DOHH2 (cell line): ENCODE results near the gene CIAO1.

ENCODE experiments used
- H3F3A ChIP-seq: fragments of 200-600 bp; sonication (generic), shearing (Covaris generic); 2 replicates; pipeline ENCODE4 v1.6.0; 2016; ENCODE audit warnings: antibody characterized with exemption, mild to moderate bottlenecking; ENCODE audit not compliant: control insufficient read depth, insufficient read depth
- H3K27ac ChIP-seq: fragments of 200-600 bp; sonication (generic); 2 replicates; pipeline ENCODE4 v1.5.1; 2014; ENCODE audit warnings: low read depth, mild to moderate bottlenecking, low read length, moderate library complexity
- H3K27me3 ChIP-seq: fragments of 200-600 bp; sonication (generic); 2 replicates; pipeline ENCODE4 v1.6.1; 2014; ENCODE audit warnings: mild to moderate bottlenecking, low read length, mixed read lengths; ENCODE audit not compliant: control insufficient read depth
- H3K36me3 ChIP-seq: fragments of 200-600 bp; sonication (generic); 2 replicates; pipeline ENCODE4 v1.6.1; 2014; ENCODE audit warnings: mild to moderate bottlenecking, low read length, moderate library complexity, mixed read lengths; ENCODE audit not compliant: control insufficient read depth
- H3K4me1 ChIP-seq: fragments of 200-600 bp; sonication (generic); 2 replicates; pipeline ENCODE4 v1.6.1; 2014; ENCODE audit warnings: mild to moderate bottlenecking, low read length, mixed read lengths; ENCODE audit not compliant: control insufficient read depth
- H3K4me2 ChIP-seq: fragments of 200-600 bp; sonication (generic); 2 replicates; pipeline ENCODE4 v1.6.0; 2014; ENCODE audit warnings: mild to moderate bottlenecking, low read length, moderate library complexity
- H3K4me3 ChIP-seq: fragments of 200-600 bp; sonication (generic); 2 replicates; pipeline ENCODE4 v1.5.1; 2014; ENCODE audit warnings: mild to moderate bottlenecking, low read length, mixed read lengths
- H3K79me2 ChIP-seq: fragments of 200-600 bp; sonication (generic); 2 replicates; pipeline ENCODE4 v1.6.1; 2014; ENCODE audit warnings: mild to moderate bottlenecking, low read length, mixed read lengths; ENCODE audit not compliant: control insufficient read depth
- H3K9me2 ChIP-seq: fragments of 200-600 bp; sonication (generic); replicated peaks from 2 replicates; pipeline ENCODE4 v1.6.1; 2014; ENCODE audit warnings: mild to moderate bottlenecking, low read length, mixed read lengths; ENCODE audit not compliant: control insufficient read depth
- H3K9me3 ChIP-seq: fragments of 200-600 bp; sonication (generic); 2 replicates; pipeline ENCODE4 v1.6.1; 2014; ENCODE audit warnings: antibody characterized with exemption, low read length, mixed read lengths; ENCODE audit not compliant: control insufficient read depth, insufficient read depth
- H4K20me1 ChIP-seq: fragments of 200-600 bp; sonication (generic); 2 replicates; pipeline ENCODE4 v1.6.0; 2014; ENCODE audit warnings: low read depth, mild to moderate bottlenecking, antibody characterized with exemption, low read length, moderate library complexity; ENCODE audit not compliant: control insufficient read depth, insufficient read depth
- EZH2phosphoT487 ChIP-seq: fragments of 200-600 bp; sonication (generic); IDR thresholded peaks from 2 replicates; pipeline ENCODE4 v1.6.1; 2017; ENCODE audit warnings: borderline replicate concordance, mild to moderate bottlenecking, antibody characterized with exemption, low read length, moderate library complexity, mixed read lengths
- TF ChIP-seq, protein P1 (sequence below): fragments of 200-600 bp; sonication (generic); IDR thresholded peaks from one replicate; pipeline ENCODE4 v1.5.1; 2014; ENCODE audit warnings: antibody characterized with exemption, mild to moderate bottlenecking, low read depth, low read length; ENCODE audit not compliant: poor library complexity, severe bottlenecking

CIAO1 gene

DNA sequence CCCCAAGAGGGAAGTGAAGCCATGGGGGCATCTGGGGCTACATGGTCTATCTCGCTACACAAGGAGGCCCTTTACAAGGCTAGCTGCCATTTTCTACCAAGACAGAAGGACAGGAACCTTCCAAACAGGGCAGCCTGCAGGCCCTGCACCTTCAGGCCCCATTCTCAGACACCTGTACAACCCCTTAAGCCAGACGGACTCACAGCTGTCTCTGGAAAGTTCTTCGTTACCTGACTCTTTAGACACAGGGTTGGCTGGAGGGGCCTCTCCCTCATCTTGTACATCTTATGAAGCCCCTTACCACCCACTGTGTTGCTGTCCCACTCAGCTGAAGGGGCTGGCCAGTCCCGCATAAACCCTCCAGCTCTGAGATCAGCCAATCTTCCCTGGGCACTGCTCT, 17.4 kb upstream of the CIAO1 start:
- Histone ChIP-seq H3K27ac (no peak overlapping the region), H3K4me2 (no peak overlapping the region), H3K36me3 (peaks cover 29% of the 10 kb centered on the region), H3K79me2 (no peaks in the 10 kb centered on the region), H4K20me1 (no peaks in the 10 kb centered on the region), H3K27me3 (no peaks in the 10 kb centered on the region), H3K9me3 (no peaks in the 10 kb centered on the region), H3K4me3 (no peak overlapping the region), H3K4me1 (peaks cover 24% of the 10 kb centered on the region), H3K9me2 (no peaks in the 10 kb centered on the region), H3F3A (no peaks in the 10 kb centered on the region)
- TF ChIP-seq, protein P1, sequence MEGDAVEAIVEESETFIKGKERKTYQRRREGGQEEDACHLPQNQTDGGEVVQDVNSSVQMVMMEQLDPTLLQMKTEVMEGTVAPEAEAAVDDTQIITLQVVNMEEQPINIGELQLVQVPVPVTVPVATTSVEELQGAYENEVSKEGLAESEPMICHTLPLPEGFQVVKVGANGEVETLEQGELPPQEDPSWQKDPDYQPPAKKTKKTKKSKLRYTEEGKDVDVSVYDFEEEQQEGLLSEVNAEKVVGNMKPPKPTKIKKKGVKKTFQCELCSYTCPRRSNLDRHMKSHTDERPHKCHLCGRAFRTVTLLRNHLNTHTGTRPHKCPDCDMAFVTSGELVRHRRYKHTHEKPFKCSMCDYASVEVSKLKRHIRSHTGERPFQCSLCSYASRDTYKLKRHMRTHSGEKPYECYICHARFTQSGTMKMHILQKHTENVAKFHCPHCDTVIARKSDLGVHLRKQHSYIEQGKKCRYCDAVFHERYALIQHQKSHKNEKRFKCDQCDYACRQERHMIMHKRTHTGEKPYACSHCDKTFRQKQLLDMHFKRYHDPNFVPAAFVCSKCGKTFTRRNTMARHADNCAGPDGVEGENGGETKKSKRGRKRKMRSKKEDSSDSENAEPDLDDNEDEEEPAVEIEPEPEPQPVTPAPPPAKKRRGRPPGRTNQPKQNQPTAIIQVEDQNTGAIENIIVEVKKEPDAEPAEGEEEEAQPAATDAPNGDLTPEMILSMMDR, result no peak
- TF ChIP-seq EZH2phosphoT487, result no peak

- Histone ChIP-seq H4K20me1 (no peaks in the 10 kb centered on the region), H3K4me1 (peaks cover 20% of the 10 kb centered on the region), H3K9me2 (no peaks in the 10 kb centered on the region), H3K4me2 (no peak overlapping the region), H3K4me3 (no peak overlapping the region), H3K9me3 (no peaks in the 10 kb centered on the region), H3K27me3 (no peaks in the 10 kb centered on the region), H3K79me2 (no peaks in the 10 kb centered on the region), H3K27ac (no peak overlapping the region), H3K36me3 (peaks cover 39% of the 10 kb centered on the region), H3F3A (no peaks in the 10 kb centered on the region)
- TF ChIP-seq, protein P1, result no peak
- no peak for TF ChIP-seq EZH2phosphoT487
Observed at GRCh38 chr2:96249654-96250053, 16.4 kb upstream of the CIAO1 start.

GRCh38 chr2:96250188-96250587, 15.8 kb upstream of the CIAO1 start:
- no peak for TF ChIP-seq EZH2phosphoT487
- TF ChIP-seq, protein P1, result no peak
- no peaks in the 10 kb centered on the region for H3K27me3 ChIP-seq

More at GRCh38 chr2:96250188-96250587, 15.8 kb upstream of the CIAO1 start:
- Histone ChIP-seq H3K36me3 (peaks cover 44% of the 10 kb centered on the region), H4K20me1 (no peaks in the 10 kb centered on the region), H3K4me2 (no peak overlapping the region), H3K4me3 (no peak overlapping the region), H3F3A (no peaks in the 10 kb centered on the region), H3K79me2 (no peaks in the 10 kb centered on the region), H3K4me1 (peaks cover 15% of the 10 kb centered on the region), H3K9me3 (no peaks in the 10 kb centered on the region), H3K9me2 (no peaks in the 10 kb centered on the region), H3K27ac (no peak overlapping the region)
